ENCODE measurements around the gene IGF2.

- TF ChIP-seq CTCF (IDR thresholded peaks at IDR 0.05), result no peak
- TF ChIP-seq ZFX (IDR thresholded peaks at IDR 0.05; ENCODE audit: borderline replicate concordance), result no peak
These were observed 1.1 kb downstream of the IGF2 start for GRCh38 chr11:2138068-2138430.

All from 22Rv1 (cell line).